HCT116 (cell line): ENCODE measurements around the gene SH2D3C. TPM values are rescaled to one million over a fixed set of nuclear protein-coding genes. Genes with fewer than 3 reads are reported as not detected.

Source experiments
- ATAC-seq: fragments of 200-7000 bp; cut with Tn5 transposase; 2 replicates; pipeline ENCODE4 v1.9.1; 2020; ENCODE audit warnings: mild to moderate bottlenecking, moderate library complexity
- BruUV-seq: library from RNA; stranded (reverse); fragments of 400-500 nt; replicated peaks from 2 replicates; lab custom pipeline; 2021; lab: Mats Ljungman, UMichigan
- CTCF ChIA-PET: fragments of 300-600 bp; sonication (Branson Sonifier 250); formaldehyde crosslinking; loops from one replicate; lab custom pipeline; 2021; ENCODE audit warnings: antibody characterized with exemption; lab: Charles Lee
- POLR2A ChIA-PET: fragments of 300-600, 350-600 bp; sonication (Branson Sonifier 250); formaldehyde crosslinking; loops from one replicate; lab custom pipeline; 2021; ENCODE audit warnings: antibody characterized with exemption; lab: Charles Lee
- RAD21 ChIA-PET, 2 experiments: fragments of 300-600 bp; sonication (Branson Sonifier 250); formaldehyde crosslinking; loops; one replicate each; lab custom pipeline; 2023; ENCODE audit warnings: low total read pairs in 2 of 2; ENCODE audit not compliant: uncharacterized antibody in 2 of 2, unreplicated experiment in 2 of 2, low non-redundant PET in 1 of 2; lab: Charles Lee
- DNase-seq: peaks from one replicate; pipeline ENCODE4 v3.0.0-alpha.2; 2010; ENCODE audit warnings: low read depth, low spot score
- H2AFZ ChIP-seq: fragments of 200-600 bp; shearing (Covaris generic), sonication (generic); 2 replicates; pipeline ENCODE4 v1.6.1; 2017; ENCODE audit warnings: low read depth, mixed run types, mixed read lengths, antibody characterized with exemption, low read length; ENCODE audit not compliant: poor library complexity, severe bottlenecking
- H3K27ac ChIP-seq: 2 replicates; pipeline ENCODE4 v1.5.1; 2012; ENCODE audit warnings: low read depth, low read length
- H3K27me3 ChIP-seq: fragments of 200-600 bp; sonication (generic); 2 replicates; pipeline ENCODE4 v1.6.1; 2016; ENCODE audit warnings: mixed run types, low read length, mixed read lengths; ENCODE audit not compliant: insufficient read depth
- H3K36me3 ChIP-seq, 2 experiments: fragments of 200-500 bp in 1 of 2; fragments of 200-600 bp in 1 of 2; sonication (Bioruptor generic) in 1 of 2; sonication (generic) in 1 of 2; 2 replicates each; pipeline versions ENCODE4 v1.5.1 to v1.6.1; 2014 to 2016; ENCODE audit warnings: low read length in 2 of 2, inconsistent platforms in 1 of 2, mixed read lengths in 1 of 2, mixed run types in 1 of 2; ENCODE audit not compliant: insufficient read depth in 2 of 2, control insufficient read depth in 1 of 2
- H3K4me1 ChIP-seq, 2 experiments: fragments of 200-600 bp in 1 of 2; sonication (generic) in 1 of 2; 2 replicates each; pipeline versions ENCODE4 v1.5.1 to v1.6.1; 2012 to 2017; ENCODE audit warnings: low read length in 2 of 2, inconsistent platforms in 1 of 2, mild to moderate bottlenecking in 1 of 2, mixed read lengths in 1 of 2, mixed run types in 1 of 2, moderate library complexity in 1 of 2; ENCODE audit not compliant: insufficient read depth in 2 of 2, control insufficient read depth in 1 of 2
- H3K4me2 ChIP-seq: fragments of 200-600 bp; sonication (generic); 2 replicates; pipeline ENCODE4 v1.6.1; 2017; ENCODE audit warnings: mixed run types, low read length, mixed read lengths
- H3K4me3 ChIP-seq, 2 experiments: fragments of 200-600 bp in 1 of 2; sonication (generic) in 1 of 2; replicated peaks in 1 of 2; 2 replicates each; pipeline ENCODE4 v1.5.1; 2011 to 2016; ENCODE audit warnings: low read length in 2 of 2, control low read depth in 1 of 2, low read depth in 1 of 2, mild to moderate bottlenecking in 1 of 2, mixed read lengths in 1 of 2, mixed run types in 1 of 2
- H3K79me2 ChIP-seq: fragments of 200-600 bp; sonication (generic); 2 replicates; pipeline ENCODE4 v1.6.1; 2017; ENCODE audit warnings: mild to moderate bottlenecking, mixed run types, low read length, moderate library complexity, mixed read lengths; ENCODE audit not compliant: insufficient read depth
- H3K9ac ChIP-seq: fragments of 200-600 bp; sonication (generic); 2 replicates; pipeline ENCODE4 v1.6.1; 2016; ENCODE audit warnings: low read length, mixed read lengths
- H3K9me2 ChIP-seq: fragments of 200-600 bp; sonication (generic), shearing (Covaris generic); 2 replicates; pipeline ENCODE4 v1.6.1; 2017; ENCODE audit warnings: mixed run types, mild to moderate bottlenecking, moderate library complexity; ENCODE audit not compliant: insufficient read depth
- H3K9me3 ChIP-seq, 2 experiments: fragments of 200-500 bp in 1 of 2; fragments of 200-600 bp in 1 of 2; sonication (Bioruptor generic) in 1 of 2; sonication (generic) in 1 of 2; 2 replicates each; pipeline ENCODE4 v1.6.1; 2014 to 2017; ENCODE audit warnings: low read length in 2 of 2, mixed read lengths in 2 of 2, inconsistent platforms in 1 of 2, low read depth in 1 of 2, mild to moderate bottlenecking in 1 of 2, mixed run types in 1 of 2, moderate library complexity in 1 of 2; ENCODE audit not compliant: control insufficient read depth in 1 of 2, insufficient read depth in 1 of 2
- H4K20me1 ChIP-seq: fragments of 200-600 bp; sonication (generic), shearing (Covaris generic); 2 replicates; pipeline ENCODE4 v1.6.1; 2017; ENCODE audit warnings: mixed run types, mild to moderate bottlenecking, moderate library complexity; ENCODE audit not compliant: insufficient read depth
- CBX3 ChIP-seq: IDR thresholded peaks from 2 replicates; pipeline ENCODE4 v1.6.1; 2012; ENCODE audit warnings: low read depth
- CEBPB ChIP-seq: IDR thresholded peaks from 2 replicates; pipeline ENCODE4 v1.6.1; 2012; ENCODE audit warnings: low read depth
- EZH2 ChIP-seq: fragments of 200-600 bp; sonication (generic); IDR thresholded peaks from 2 replicates; pipeline ENCODE4 v1.6.1; 2017; ENCODE audit warnings: antibody characterized with exemption, mixed run types
- POLR2A ChIP-seq: IDR thresholded peaks from 2 replicates; pipeline ENCODE4 v1.7.0; 2011; ENCODE audit warnings: borderline replicate concordance; ENCODE audit not compliant: insufficient read depth, insufficient read length; ENCODE audit errors: extremely low read depth
- POLR2AphosphoS5 ChIP-seq: IDR thresholded peaks from 2 replicates; pipeline ENCODE4 v1.6.1; 2011; ENCODE audit warnings: mild to moderate bottlenecking, low read depth, low read length, moderate library complexity
- SIN3A ChIP-seq: IDR thresholded peaks from 2 replicates; pipeline ENCODE4 v1.6.1; 2012; ENCODE audit warnings: low read depth
- YY1 ChIP-seq: IDR thresholded peaks from 2 replicates; pipeline ENCODE4 v1.6.1; 2011; ENCODE audit warnings: low read length, low read depth, moderate library complexity, mild to moderate bottlenecking; ENCODE audit not compliant: insufficient replicate concordance; ENCODE audit errors: extremely low read depth
- ZNF274 ChIP-seq: fragments of 200-500 bp; sonication (Bioruptor generic); IDR thresholded peaks from 2 replicates; pipeline ENCODE4 v1.6.1; 2014; ENCODE audit warnings: mild to moderate bottlenecking, low read depth, low read length, inconsistent platforms
- intact Hi-C: fragments of 100-400 bp; cut with micrococcal nuclease; formaldehyde crosslinking; loops from 2 replicates; pipeline ENCODE4 v1.10.0; 2022
- total RNA-seq: library from RNA; stranded (reverse); gene quantifications from one replicate; pipeline ENCODE4 v1.2.1, GENCODE V29; 2021; ENCODE audit not compliant: unreplicated experiment
- TF ChIP-seq, protein P1 (sequence below): IDR thresholded peaks from 2 replicates; pipeline ENCODE4 v1.6.1; 2011; ENCODE audit warnings: mild to moderate bottlenecking, low read length, moderate library complexity; ENCODE audit not compliant: insufficient replicate concordance; ENCODE audit errors: extremely low read depth
- TF ChIP-seq, protein P2 (sequence below), 3 experiments: fragments of 200-600 bp in 1 of 3; sonication (generic) in 1 of 3; IDR thresholded peaks in 2 of 3; conservative IDR thresholded peaks in 1 of 3; 2 replicates each; pipeline ENCODE4 v1.5.1; 2012 to 2017; ENCODE audit warnings: low read depth in 2 of 3, low read length in 2 of 3, antibody characterized with exemption in 1 of 3, borderline replicate concordance in 1 of 3, control low read depth in 1 of 3, mild to moderate bottlenecking in 1 of 3, mixed read lengths in 1 of 3, mixed run types in 1 of 3, moderate library complexity in 1 of 3; ENCODE audit not compliant: insufficient read depth in 1 of 3
- TF ChIP-seq, protein P3 (sequence below): IDR thresholded peaks from 2 replicates; pipeline ENCODE4 v1.6.1; 2012
- TF ChIP-seq, protein P4 (sequence below): IDR thresholded peaks from 2 replicates; pipeline ENCODE4 v1.6.1; 2012
- TF ChIP-seq, protein P5 (sequence below): IDR thresholded peaks from 2 replicates; pipeline ENCODE4 v1.6.1; 2012; ENCODE audit warnings: low read depth

The SH2D3C gene
- total RNA-seq, 1 experiment from 2014 or later: 1.3 TPM

DNA sequence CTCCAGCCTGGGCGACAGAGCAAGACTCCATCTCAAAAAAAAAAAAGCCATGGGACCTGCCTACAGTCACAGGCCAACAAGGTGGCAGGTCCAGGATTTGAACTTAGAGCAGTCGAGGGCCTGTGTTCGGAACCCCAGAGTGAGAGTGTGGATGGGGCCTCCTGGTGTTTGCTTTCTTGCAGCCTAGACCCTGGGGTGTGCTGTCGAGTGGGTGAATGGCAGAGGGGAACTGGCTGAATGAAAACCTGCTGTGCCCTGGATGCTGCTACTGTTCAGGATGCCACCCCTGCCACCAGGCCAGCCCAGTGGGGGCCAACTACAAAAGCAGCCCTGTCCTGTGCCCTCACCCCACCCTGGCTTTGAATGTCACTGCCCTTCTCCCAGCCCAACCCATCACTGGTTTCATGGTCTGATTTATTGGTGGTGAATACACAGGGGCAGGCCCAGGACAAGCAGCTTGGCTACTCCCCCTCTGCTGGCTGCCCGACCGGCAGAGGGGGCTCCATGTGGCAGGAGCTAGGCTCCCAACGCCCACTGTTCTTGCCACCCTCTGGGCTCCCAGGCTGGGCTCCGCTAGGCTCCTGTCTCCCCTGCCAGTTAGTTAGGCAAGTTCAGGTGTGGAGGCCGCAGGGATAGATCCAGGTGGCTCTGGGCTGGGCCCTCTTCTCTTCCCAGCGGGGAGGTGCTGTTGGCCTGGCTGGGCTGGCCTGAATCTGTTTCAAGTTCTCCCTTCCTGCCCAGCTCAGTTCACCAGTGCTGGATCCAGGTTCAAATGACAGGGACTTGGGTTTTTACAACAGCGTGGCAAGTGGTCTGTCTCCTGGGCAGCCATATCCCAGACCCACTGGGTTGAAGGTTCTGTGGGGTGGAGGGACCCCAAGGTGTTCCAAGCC lies 36.4 kb upstream of the SH2D3C start:
- peaks cover 0 to 4% of the 10 kb centered on the region in 2 experiments; a peak in 2 of 4 replicates for H3K4me1 ChIP-seq
- BruUV-seq: no TSS peak
- ChIA-PET POLR2A (no interaction called here), CTCF (no interaction called here)
- H3K27me3 ChIP-seq: no peaks in the 10 kb centered on the region
- TF ChIP-seq CBX3 (no peak), EZH2 (no peak), CEBPB (no peak), POLR2AphosphoS5 (no peak), ZNF274 (no peak), YY1 (no peak), SIN3A (no peak), POLR2A (no peak)
- TF ChIP-seq, protein P1, sequence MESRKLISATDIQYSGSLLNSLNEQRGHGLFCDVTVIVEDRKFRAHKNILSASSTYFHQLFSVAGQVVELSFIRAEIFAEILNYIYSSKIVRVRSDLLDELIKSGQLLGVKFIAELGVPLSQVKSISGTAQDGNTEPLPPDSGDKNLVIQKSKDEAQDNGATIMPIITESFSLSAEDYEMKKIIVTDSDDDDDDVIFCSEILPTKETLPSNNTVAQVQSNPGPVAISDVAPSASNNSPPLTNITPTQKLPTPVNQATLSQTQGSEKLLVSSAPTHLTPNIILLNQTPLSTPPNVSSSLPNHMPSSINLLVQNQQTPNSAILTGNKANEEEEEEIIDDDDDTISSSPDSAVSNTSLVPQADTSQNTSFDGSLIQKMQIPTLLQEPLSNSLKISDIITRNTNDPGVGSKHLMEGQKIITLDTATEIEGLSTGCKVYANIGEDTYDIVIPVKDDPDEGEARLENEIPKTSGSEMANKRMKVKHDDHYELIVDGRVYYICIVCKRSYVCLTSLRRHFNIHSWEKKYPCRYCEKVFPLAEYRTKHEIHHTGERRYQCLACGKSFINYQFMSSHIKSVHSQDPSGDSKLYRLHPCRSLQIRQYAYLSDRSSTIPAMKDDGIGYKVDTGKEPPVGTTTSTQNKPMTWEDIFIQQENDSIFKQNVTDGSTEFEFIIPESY: no peak
- TF ChIP-seq, protein P2, sequence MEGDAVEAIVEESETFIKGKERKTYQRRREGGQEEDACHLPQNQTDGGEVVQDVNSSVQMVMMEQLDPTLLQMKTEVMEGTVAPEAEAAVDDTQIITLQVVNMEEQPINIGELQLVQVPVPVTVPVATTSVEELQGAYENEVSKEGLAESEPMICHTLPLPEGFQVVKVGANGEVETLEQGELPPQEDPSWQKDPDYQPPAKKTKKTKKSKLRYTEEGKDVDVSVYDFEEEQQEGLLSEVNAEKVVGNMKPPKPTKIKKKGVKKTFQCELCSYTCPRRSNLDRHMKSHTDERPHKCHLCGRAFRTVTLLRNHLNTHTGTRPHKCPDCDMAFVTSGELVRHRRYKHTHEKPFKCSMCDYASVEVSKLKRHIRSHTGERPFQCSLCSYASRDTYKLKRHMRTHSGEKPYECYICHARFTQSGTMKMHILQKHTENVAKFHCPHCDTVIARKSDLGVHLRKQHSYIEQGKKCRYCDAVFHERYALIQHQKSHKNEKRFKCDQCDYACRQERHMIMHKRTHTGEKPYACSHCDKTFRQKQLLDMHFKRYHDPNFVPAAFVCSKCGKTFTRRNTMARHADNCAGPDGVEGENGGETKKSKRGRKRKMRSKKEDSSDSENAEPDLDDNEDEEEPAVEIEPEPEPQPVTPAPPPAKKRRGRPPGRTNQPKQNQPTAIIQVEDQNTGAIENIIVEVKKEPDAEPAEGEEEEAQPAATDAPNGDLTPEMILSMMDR (IDR thresholded peaks at IDR 0.05 in 2 of 3, conservative IDR thresholded peaks at IDR 0.05 in 1 of 3; ENCODE audit: borderline replicate concordance in 1 of 3, insufficient read depth in 1 of 3, low read depth in 2 of 3, low read length in 2 of 3): no peak
- TF ChIP-seq, protein P3, sequence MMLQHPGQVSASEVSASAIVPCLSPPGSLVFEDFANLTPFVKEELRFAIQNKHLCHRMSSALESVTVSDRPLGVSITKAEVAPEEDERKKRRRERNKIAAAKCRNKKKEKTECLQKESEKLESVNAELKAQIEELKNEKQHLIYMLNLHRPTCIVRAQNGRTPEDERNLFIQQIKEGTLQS: no peak
- TF ChIP-seq, protein P4, sequence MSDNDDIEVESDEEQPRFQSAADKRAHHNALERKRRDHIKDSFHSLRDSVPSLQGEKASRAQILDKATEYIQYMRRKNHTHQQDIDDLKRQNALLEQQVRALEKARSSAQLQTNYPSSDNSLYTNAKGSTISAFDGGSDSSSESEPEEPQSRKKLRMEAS: no peak
- TF ChIP-seq, protein P5, sequence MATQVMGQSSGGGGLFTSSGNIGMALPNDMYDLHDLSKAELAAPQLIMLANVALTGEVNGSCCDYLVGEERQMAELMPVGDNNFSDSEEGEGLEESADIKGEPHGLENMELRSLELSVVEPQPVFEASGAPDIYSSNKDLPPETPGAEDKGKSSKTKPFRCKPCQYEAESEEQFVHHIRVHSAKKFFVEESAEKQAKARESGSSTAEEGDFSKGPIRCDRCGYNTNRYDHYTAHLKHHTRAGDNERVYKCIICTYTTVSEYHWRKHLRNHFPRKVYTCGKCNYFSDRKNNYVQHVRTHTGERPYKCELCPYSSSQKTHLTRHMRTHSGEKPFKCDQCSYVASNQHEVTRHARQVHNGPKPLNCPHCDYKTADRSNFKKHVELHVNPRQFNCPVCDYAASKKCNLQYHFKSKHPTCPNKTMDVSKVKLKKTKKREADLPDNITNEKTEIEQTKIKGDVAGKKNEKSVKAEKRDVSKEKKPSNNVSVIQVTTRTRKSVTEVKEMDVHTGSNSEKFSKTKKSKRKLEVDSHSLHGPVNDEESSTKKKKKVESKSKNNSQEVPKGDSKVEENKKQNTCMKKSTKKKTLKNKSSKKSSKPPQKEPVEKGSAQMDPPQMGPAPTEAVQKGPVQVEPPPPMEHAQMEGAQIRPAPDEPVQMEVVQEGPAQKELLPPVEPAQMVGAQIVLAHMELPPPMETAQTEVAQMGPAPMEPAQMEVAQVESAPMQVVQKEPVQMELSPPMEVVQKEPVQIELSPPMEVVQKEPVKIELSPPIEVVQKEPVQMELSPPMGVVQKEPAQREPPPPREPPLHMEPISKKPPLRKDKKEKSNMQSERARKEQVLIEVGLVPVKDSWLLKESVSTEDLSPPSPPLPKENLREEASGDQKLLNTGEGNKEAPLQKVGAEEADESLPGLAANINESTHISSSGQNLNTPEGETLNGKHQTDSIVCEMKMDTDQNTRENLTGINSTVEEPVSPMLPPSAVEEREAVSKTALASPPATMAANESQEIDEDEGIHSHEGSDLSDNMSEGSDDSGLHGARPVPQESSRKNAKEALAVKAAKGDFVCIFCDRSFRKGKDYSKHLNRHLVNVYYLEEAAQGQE: no peak
- TF ChIP-seq, all 23 proteins: peak for 0
- intact Hi-C loops: no loop called here
- H3K9me2 ChIP-seq: no peaks in the 10 kb centered on the region
- ATAC-seq (no peak), DNase-seq (no peak)
- no peak overlapping the region for H3K4me3 ChIP-seq
- H3K4me2 ChIP-seq: no peak overlapping the region
- no peaks in the 10 kb centered on the region for H4K20me1 ChIP-seq
- H3K79me2 ChIP-seq: no peaks in the 10 kb centered on the region
- no peak overlapping the region for H3K27ac ChIP-seq
- RAD21 ChIA-PET: no interaction called here
- H3K9ac ChIP-seq: no peak overlapping the region
- no peaks in the 10 kb centered on the region for H3K9me3 ChIP-seq
- H3K36me3 ChIP-seq: peaks cover 20 to 32% of the 10 kb centered on the region in 2 experiments; a peak in 3 of 4 replicates
- no peak overlapping the region for H2AFZ ChIP-seq
